ENCODE data around the gene KCNMB1. TPM values are rescaled to one million over a fixed set of nuclear protein-coding genes. Genes with fewer than 3 reads are reported as not detected.

Gene KCNMB1
- total RNA-seq, 1 donor from 2014 or later: not detected

- no peak overlapping the region for H3K27ac Mint-ChIP-seq
- H3K4me3 Mint-ChIP-seq: no peak overlapping the region
- ChIA-PET CTCF (no interaction called here), POLR2A (no interaction called here)
- no peak for TF ChIP-seq CTCF (IDR thresholded peaks at IDR 0.05)
- peaks cover 11% of the 10 kb centered on the region for H3K4me1 Mint-ChIP-seq
- no peaks in the 10 kb centered on the region for H3K9me3 Mint-ChIP-seq
- no peak for ATAC-seq (ENCODE audit: low read depth)
- H3K36me3 Mint-ChIP-seq (ENCODE audit: low read depth): no peaks in the 10 kb centered on the region
- DNase-seq: no peak
- intact Hi-C loops (cut with micrococcal nuclease): no loop called here
- H3K27me3 Mint-ChIP-seq: no peaks in the 10 kb centered on the region
Observed at GRCh38 chr5:170360709-170361108, 28.5 kb downstream of the KCNMB1 start.

GRCh38 chr5:170357955-170358444, 31.2 kb downstream of the KCNMB1 start:
- peaks cover 11% of the 10 kb centered on the region for H3K4me1 Mint-ChIP-seq
- intact Hi-C loops (cut with micrococcal nuclease): loop anchor here (5.0 kb wide), 1 partner anchor 64 kb away; no protein-coding TSS in a partner anchor
- no peaks in the 10 kb centered on the region for H3K36me3 Mint-ChIP-seq (ENCODE audit: low read depth)
- H3K27me3 Mint-ChIP-seq: peaks cover 18% of the 10 kb centered on the region
- H3K4me3 Mint-ChIP-seq: no peak overlapping the region
- no peak overlapping the region for H3K27ac Mint-ChIP-seq
- ATAC-seq (ENCODE audit: low read depth) (peak; percentile 31), DNase-seq (no peak)
- TF ChIP-seq CTCF (IDR thresholded peaks at IDR 0.05): no peak
- H3K9me3 Mint-ChIP-seq: no peaks in the 10 kb centered on the region
- POLR2A ChIA-PET: no interaction called here
- CTCF ChIA-PET: no interaction called here

GRCh38 chr5:170355601-170356098, 33.5 kb downstream of the KCNMB1 start:
- H3K9me3 Mint-ChIP-seq: no peaks in the 10 kb centered on the region
- intact Hi-C loops (cut with micrococcal nuclease): loop anchor here (5.0 kb wide), 1 partner anchor 67 kb away; no protein-coding TSS in a partner anchor
- CTCF ChIA-PET: no interaction called here
- peaks cover 29% of the 10 kb centered on the region for H3K27me3 Mint-ChIP-seq
- H3K4me3 Mint-ChIP-seq: no peak overlapping the region
- no peak overlapping the region for H3K27ac Mint-ChIP-seq
- no peaks in the 10 kb centered on the region for H3K36me3 Mint-ChIP-seq (ENCODE audit: low read depth)
- TF ChIP-seq CTCF (IDR thresholded peaks at IDR 0.05): no peak
- POLR2A ChIA-PET: no interaction called here
- no peak for DNase-seq
- H3K4me1 Mint-ChIP-seq: peaks cover 11% of the 10 kb centered on the region
- ATAC-seq (ENCODE audit: low read depth): no peak

- H3K9me3 Mint-ChIP-seq: no peaks in the 10 kb centered on the region
- no peak overlapping the region for H3K27ac Mint-ChIP-seq
- peaks cover 11% of the 10 kb centered on the region for H3K4me1 Mint-ChIP-seq
- H3K27me3 Mint-ChIP-seq: peaks cover 42% of the 10 kb centered on the region
- no peaks in the 10 kb centered on the region for H3K36me3 Mint-ChIP-seq (ENCODE audit: low read depth)
- intact Hi-C loops (cut with micrococcal nuclease): no loop called here
- POLR2A ChIA-PET: no interaction called here
- DNase-seq (no peak), ATAC-seq (ENCODE audit: low read depth) (no peak)
- no peak overlapping the region for H3K4me3 Mint-ChIP-seq
- TF ChIP-seq CTCF (IDR thresholded peaks at IDR 0.05): no peak
- CTCF ChIA-PET: no interaction called here
Observed at GRCh38 chr5:170353961-170354360, 35.2 kb downstream of the KCNMB1 start.

GRCh38 chr5:170353011-170353761, 36.0 kb downstream of the KCNMB1 start:
- ChIA-PET CTCF (no interaction called here), POLR2A (no interaction called here)
- H3K4me3 Mint-ChIP-seq: no peak overlapping the region
- no peak overlapping the region for H3K27ac Mint-ChIP-seq
- H3K4me1 Mint-ChIP-seq: peaks cover 9% of the 10 kb centered on the region
- intact Hi-C loops (cut with micrococcal nuclease): no loop called here
- no peaks in the 10 kb centered on the region for H3K36me3 Mint-ChIP-seq (ENCODE audit: low read depth)
- ATAC-seq (ENCODE audit: low read depth) (no peak), DNase-seq (no peak)
- TF ChIP-seq CTCF (IDR thresholded peaks at IDR 0.05): no peak
- H3K27me3 Mint-ChIP-seq: peaks cover 50% of the 10 kb centered on the region
- H3K9me3 Mint-ChIP-seq: no peaks in the 10 kb centered on the region

Measured in activated B cell treated with CpG ODN at 0.5 μM for 24 hours (primary cell).